Neuronal stem cell (in vitro differentiated cells): Measurements from ENCODE around the gene PHLDB3.

Experiments
- DNase-seq: peaks from one replicate; pipeline ENCODE4 v3.0.0-alpha.2; 2013; ENCODE audit warnings: low spot score
- H2AFZ ChIP-seq: one replicate; pipeline ENCODE4 v1.6.1; 2013; ENCODE audit warnings: mild to moderate bottlenecking, low read length, inconsistent platforms
- H2AK5ac ChIP-seq: 2 replicates; pipeline ENCODE4 v1.6.1; 2013; ENCODE audit warnings: low read depth, mild to moderate bottlenecking, inconsistent platforms, low read length, moderate library complexity, mixed read lengths
- H2BK120ac ChIP-seq: 2 replicates; pipeline ENCODE4 v1.6.1; 2013; ENCODE audit warnings: low read depth, mild to moderate bottlenecking, inconsistent platforms, low read length, moderate library complexity, mixed read lengths
- H2BK12ac ChIP-seq: one replicate; pipeline ENCODE4 v1.6.1; 2013; ENCODE audit warnings: low read length, inconsistent platforms
- H2BK15ac ChIP-seq: 2 replicates; pipeline ENCODE4 v1.6.1; 2013; ENCODE audit warnings: mild to moderate bottlenecking, low read length, inconsistent platforms, mixed read lengths
- H2BK5ac ChIP-seq: one replicate; pipeline ENCODE4 v1.6.1; 2013; ENCODE audit warnings: inconsistent platforms, mild to moderate bottlenecking, low read length, moderate library complexity
- H3K14ac ChIP-seq: one replicate; pipeline ENCODE4 v1.6.1; 2013; ENCODE audit warnings: low read length, inconsistent platforms
- H3K18ac ChIP-seq: 2 replicates; pipeline ENCODE4 v1.6.1; 2013; ENCODE audit warnings: low read length, inconsistent platforms
- H3K23ac ChIP-seq: 2 replicates; pipeline ENCODE4 v1.6.1; 2013; ENCODE audit warnings: low read depth, mild to moderate bottlenecking, mixed read lengths, low read length, inconsistent platforms; ENCODE audit not compliant: poor library complexity
- H3K27ac ChIP-seq: replicated peaks from 3 replicates; pipeline ENCODE4 v1.5.1; 2013; ENCODE audit warnings: low read length, inconsistent platforms
- H3K27me3 ChIP-seq, 3 experiments: 2 replicates each; pipeline ENCODE4 v1.6.1; 2013; ENCODE audit warnings: low read length in 3 of 3, mild to moderate bottlenecking in 2 of 3, inconsistent platforms in 1 of 3, low read depth in 1 of 3, mixed read lengths in 1 of 3, moderate library complexity in 1 of 3; ENCODE audit not compliant: control insufficient read depth in 3 of 3, insufficient read depth in 3 of 3
- H3K36me3 ChIP-seq, 2 donors: replicated peaks in 1 of 2; 2 replicates each; pipeline ENCODE4 v1.6.1; 2013; ENCODE audit warnings: low read length in 2 of 2; ENCODE audit not compliant: control insufficient read depth in 2 of 2, insufficient read depth in 2 of 2
- H3K4ac ChIP-seq: 2 replicates; pipeline ENCODE4 v1.6.1; 2013; ENCODE audit warnings: inconsistent platforms, mild to moderate bottlenecking, low read length, moderate library complexity
- H3K4me1 ChIP-seq, 2 donors: 1 replicate in 1 of 2; 2 replicates in 1 of 2; pipeline ENCODE4 v1.6.1; 2013; ENCODE audit warnings: low read length in 2 of 2, low read depth in 1 of 2; ENCODE audit not compliant: control insufficient read depth in 2 of 2, insufficient read depth in 1 of 2
- H3K4me2 ChIP-seq: one replicate; pipeline ENCODE4 v1.6.1; 2013; ENCODE audit warnings: mild to moderate bottlenecking, low read length, inconsistent platforms; ENCODE audit not compliant: insufficient read depth, poor library complexity, severe bottlenecking
- H3K4me3 ChIP-seq, 2 donors: 2 replicates each; pipeline ENCODE4 v1.5.1; 2013; ENCODE audit warnings: low read length in 2 of 2, mild to moderate bottlenecking in 2 of 2, inconsistent platforms in 1 of 2, moderate library complexity in 1 of 2
- H3K79me1 ChIP-seq: one replicate; pipeline ENCODE4 v1.6.1; 2013; ENCODE audit warnings: low read depth, mild to moderate bottlenecking, inconsistent platforms, low read length, moderate library complexity
- H3K9ac ChIP-seq: one replicate; pipeline ENCODE4 v1.6.1; 2013; ENCODE audit warnings: mild to moderate bottlenecking, low read depth, low read length, inconsistent platforms; ENCODE audit not compliant: poor library complexity
- H3K9me3 ChIP-seq, 2 donors: replicated peaks in 1 of 2; 2 replicates each; pipeline versions ENCODE3 to v1.6.1; 2013; ENCODE audit warnings: low read length in 2 of 2, mild to moderate bottlenecking in 2 of 2, inconsistent platforms in 1 of 2, low read depth in 1 of 2, mixed read lengths in 1 of 2, moderate library complexity in 1 of 2; ENCODE audit not compliant: control insufficient read depth in 2 of 2, insufficient read depth in 1 of 2
- H4K8ac ChIP-seq: one replicate; pipeline ENCODE4 v1.6.1; 2013; ENCODE audit warnings: low read depth, mild to moderate bottlenecking, inconsistent platforms, low read length, moderate library complexity
- H4K91ac ChIP-seq: one replicate; pipeline ENCODE4 v1.6.1; 2013; ENCODE audit warnings: low read length, low read depth, mild to moderate bottlenecking, inconsistent platforms; ENCODE audit not compliant: poor library complexity
- WGBS, 2 donors: extraction: QIAGEN DNeasy Blood & Tissue Kit; methylation state at CpG; one replicate each; pipeline ENCODE4 v1.1.7; 2013; ENCODE audit warnings: missing lambda C conversion rate in 2 of 2, mixed read lengths in 1 of 2; ENCODE audit not compliant: insufficient read length in 2 of 2, insufficient replicate concordance in 1 of 2; ENCODE audit errors: extremely low coverage in 2 of 2; 5-methylcytosine and 5-hydroxymethylcytosine counted together

The PHLDB3 gene

DNA sequence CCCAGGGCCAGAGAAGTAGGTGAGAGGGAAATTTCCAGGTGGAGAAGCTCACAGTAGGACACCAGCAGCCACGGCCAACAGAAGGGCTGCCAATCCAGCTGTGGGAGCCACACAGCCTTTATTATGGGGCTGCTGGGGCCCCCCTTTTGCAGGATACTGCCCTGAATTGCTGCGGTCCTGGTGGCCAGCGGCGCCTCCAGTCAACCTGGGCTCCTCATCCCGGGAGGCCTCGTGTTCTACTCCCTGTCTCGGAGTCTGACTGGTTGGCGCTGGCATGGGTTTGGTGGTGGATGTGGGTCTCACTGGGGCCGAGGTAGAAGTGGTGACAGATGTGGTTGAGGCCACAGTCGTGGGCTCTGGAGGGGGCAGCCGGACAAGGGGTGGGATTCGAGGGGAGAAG lies 43.2 kb downstream of the PHLDB3 start:
- no peak overlapping the region for H3K4me3 ChIP-seq
- H3K9ac ChIP-seq: no peak overlapping the region
- H4K91ac ChIP-seq: no peak overlapping the region
- H2AK5ac ChIP-seq: no peak overlapping the region
- H2BK12ac ChIP-seq: no peak overlapping the region
- no peak overlapping the region for H3K4me2 ChIP-seq
- WGBS, 2 donors: no CpG with 5 or more reads among the region's 12 CpGs
- no peak overlapping the region for H2BK120ac ChIP-seq
- H2AFZ ChIP-seq: no peak overlapping the region
- H3K27me3 ChIP-seq: peaks cover 6 to 41% (median 28%) of the 10 kb centered on the region in 3 experiments
- no peak overlapping the region for H3K18ac ChIP-seq
- H3K36me3 ChIP-seq: no peaks in the 10 kb centered on the region
- no peak overlapping the region for H3K23ac ChIP-seq
- no peak overlapping the region for H3K4ac ChIP-seq
- peaks cover 4 to 9% of the 10 kb centered on the region in 2 donors for H3K4me1 ChIP-seq
- H2BK15ac ChIP-seq: no peak overlapping the region
- H3K27ac ChIP-seq: no peak overlapping the region
- no peak overlapping the region for H2BK5ac ChIP-seq
- peaks cover 0 to 2% of the 10 kb centered on the region in 2 donors for H3K9me3 ChIP-seq
- H3K14ac ChIP-seq: no peak overlapping the region
- H4K8ac ChIP-seq: no peak overlapping the region
- DNase-seq: no peak
- H3K79me1 ChIP-seq: no peaks in the 10 kb centered on the region

- Histone ChIP-seq H4K91ac (no peak overlapping the region), H3K36me3 (no peaks in the 10 kb centered on the region)
Observed at GRCh38 chr19:43460362-43461016, 44.1 kb downstream of the PHLDB3 start.

GRCh38 chr19:43457809-43458208 lies 46.7 kb downstream of the PHLDB3 start:
- Histone ChIP-seq H3K18ac (no peak overlapping the region), H3K14ac (no peak overlapping the region), H3K4ac (no peak overlapping the region), H3K36me3 (no peaks in the 10 kb centered on the region), H3K23ac (no peak overlapping the region), H2BK5ac (no peak overlapping the region), H4K91ac (no peak overlapping the region), H2AK5ac (no peak overlapping the region), H3K9me3 (no peaks in the 10 kb centered on the region), H3K9ac (no peak overlapping the region), H3K4me1 (peaks cover under 1% of the 10 kb centered on the region in 2 donors), H2BK120ac (no peak overlapping the region), H2BK12ac (no peak overlapping the region), H2AFZ (no peak overlapping the region), H2BK15ac (no peak overlapping the region), H3K27ac (no peak overlapping the region), H4K8ac (no peak overlapping the region), H3K4me3 (no peak overlapping the region), H3K27me3 (peaks cover 0 to 25% (median 8%) of the 10 kb centered on the region in 3 experiments), H3K4me2 (no peak overlapping the region), H3K79me1 (no peaks in the 10 kb centered on the region)
- DNase-seq: no peak
- no CpG with 5 or more reads among the region's 4 CpGs for WGBS, 2 donors

More at GRCh38 chr19:43460362-43461016, 44.1 kb downstream of the PHLDB3 start:
- Histone ChIP-seq H3K79me1 (no peaks in the 10 kb centered on the region), H2BK15ac (no peak overlapping the region), H2AFZ (no peak overlapping the region), H2AK5ac (no peak overlapping the region), H3K9ac (no peak overlapping the region), H3K14ac (no peak overlapping the region), H3K23ac (no peak overlapping the region), H3K27me3 (peaks cover under 1 to 34% (median 21%) of the 10 kb centered on the region in 3 experiments), H2BK120ac (no peak overlapping the region), H3K4me3 (no peak overlapping the region), H3K9me3 (no peaks in the 10 kb centered on the region), H3K4ac (no peak overlapping the region), H3K4me2 (no peak overlapping the region), H3K18ac (no peak overlapping the region), H2BK12ac (no peak overlapping the region), H3K27ac (no peak overlapping the region), H4K8ac (no peak overlapping the region), H3K4me1 (peaks cover 4 to 9% of the 10 kb centered on the region in 2 donors), H2BK5ac (no peak overlapping the region)
- WGBS, 2 donors: no CpG with 5 or more reads among the region's 16 CpGs
- no peak for DNase-seq

GRCh38 chr19:43455321-43456113 lies 49.0 kb downstream of the PHLDB3 start:
- Histone ChIP-seq H2BK12ac (no peak overlapping the region), H2AFZ (no peak overlapping the region), H3K79me1 (no peaks in the 10 kb centered on the region), H3K4me2 (no peak overlapping the region), H3K18ac (no peak overlapping the region), H3K36me3 (no peaks in the 10 kb centered on the region), H3K27me3 (peaks cover 0 to 5% (median 0%) of the 10 kb centered on the region in 3 experiments), H2BK15ac (no peak overlapping the region), H3K23ac (no peak overlapping the region), H3K27ac (no peak overlapping the region), H2BK5ac (no peak overlapping the region), H3K9ac (no peak overlapping the region), H3K9me3 (peaks cover 2 to 4% of the 10 kb centered on the region in 2 donors), H2BK120ac (no peak overlapping the region), H3K4me1 (no peaks in the 10 kb centered on the region), H3K4me3 (no peak overlapping the region), H4K8ac (no peak overlapping the region), H4K91ac (no peak overlapping the region), H3K14ac (no peak overlapping the region), H3K4ac (no peak overlapping the region), H2AK5ac (no peak overlapping the region)
- no CpG with 5 or more reads among the region's 10 CpGs for WGBS, 2 donors
- DNase-seq: no peak
